Measurements from ENCODE around the gene SLC12A8.

Gene SLC12A8

DNA sequence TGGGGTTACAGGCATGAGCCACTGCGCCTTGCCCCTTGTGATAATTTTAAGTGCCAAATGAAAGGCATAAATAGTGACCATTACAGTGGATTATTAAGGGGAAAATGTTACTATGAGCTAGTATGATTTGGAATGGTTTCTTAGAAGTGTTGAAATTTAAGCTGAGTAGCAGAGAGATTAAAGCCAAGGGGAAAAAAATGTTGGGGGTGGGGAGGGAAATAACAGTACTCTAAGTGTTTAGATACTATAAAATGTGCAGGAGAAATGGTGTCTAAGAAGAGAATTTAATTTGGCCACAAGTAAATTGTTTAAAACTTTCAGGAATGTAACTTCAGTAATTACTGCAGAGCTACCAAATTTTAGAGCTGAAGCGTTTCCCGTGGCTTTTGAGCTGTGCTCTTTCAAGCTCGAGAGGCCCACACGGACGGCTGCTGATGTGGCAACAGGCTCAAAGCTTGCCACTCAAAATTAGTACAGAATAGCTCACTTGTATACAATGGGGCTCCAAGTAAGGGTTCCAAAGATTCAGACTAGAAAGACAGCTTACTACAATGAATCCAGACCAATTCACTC is 23.9 kb upstream of the SLC12A8 start:
- Histone ChIP-seq H4K20me1 (ENCODE audit: insufficient read depth, low read length, poor library complexity, severe bottlenecking) (no peaks in the 10 kb centered on the region), H3K4me1 (ENCODE audit: insufficient read depth, low read length, poor library complexity, severe bottlenecking) (no peaks in the 10 kb centered on the region), H3K27me3 (ENCODE audit: insufficient read depth, low read length, poor library complexity, severe bottlenecking) (no peaks in the 10 kb centered on the region), H2AFZ (ENCODE audit: low read length) (no peak overlapping the region), H3F3A (ENCODE audit: low read depth) (no peaks in the 10 kb centered on the region), H3K4me2 (ENCODE audit: low read depth, low read length, poor library complexity, severe bottlenecking) (no peak overlapping the region), H3K36me3 (ENCODE audit: insufficient read depth, low read length) (peaks cover 22% of the 10 kb centered on the region; the same call in 1 of the 2 replicates), H3K9me3 (ENCODE audit: insufficient read depth, low read depth, low read length) (no peaks in the 10 kb centered on the region), H3K79me2 (ENCODE audit: insufficient read depth, low read length) (no peaks in the 10 kb centered on the region), H3K9me2 (replicated peaks; ENCODE audit: low read depth, low read length) (no peaks in the 10 kb centered on the region), H3K9ac (ENCODE audit: low read depth, low read length, poor library complexity, severe bottlenecking) (no peak overlapping the region), H3K4me3 (ENCODE audit: low read length, poor library complexity, severe bottlenecking) (no peak overlapping the region)
- TF ChIP-seq, protein P1, sequence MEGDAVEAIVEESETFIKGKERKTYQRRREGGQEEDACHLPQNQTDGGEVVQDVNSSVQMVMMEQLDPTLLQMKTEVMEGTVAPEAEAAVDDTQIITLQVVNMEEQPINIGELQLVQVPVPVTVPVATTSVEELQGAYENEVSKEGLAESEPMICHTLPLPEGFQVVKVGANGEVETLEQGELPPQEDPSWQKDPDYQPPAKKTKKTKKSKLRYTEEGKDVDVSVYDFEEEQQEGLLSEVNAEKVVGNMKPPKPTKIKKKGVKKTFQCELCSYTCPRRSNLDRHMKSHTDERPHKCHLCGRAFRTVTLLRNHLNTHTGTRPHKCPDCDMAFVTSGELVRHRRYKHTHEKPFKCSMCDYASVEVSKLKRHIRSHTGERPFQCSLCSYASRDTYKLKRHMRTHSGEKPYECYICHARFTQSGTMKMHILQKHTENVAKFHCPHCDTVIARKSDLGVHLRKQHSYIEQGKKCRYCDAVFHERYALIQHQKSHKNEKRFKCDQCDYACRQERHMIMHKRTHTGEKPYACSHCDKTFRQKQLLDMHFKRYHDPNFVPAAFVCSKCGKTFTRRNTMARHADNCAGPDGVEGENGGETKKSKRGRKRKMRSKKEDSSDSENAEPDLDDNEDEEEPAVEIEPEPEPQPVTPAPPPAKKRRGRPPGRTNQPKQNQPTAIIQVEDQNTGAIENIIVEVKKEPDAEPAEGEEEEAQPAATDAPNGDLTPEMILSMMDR (conservative IDR thresholded peaks at IDR 0.05; ENCODE audit: low read length), result no peak
- no peak for TF ChIP-seq EZH2phosphoT487 (IDR thresholded peaks at IDR 0.05; ENCODE audit: borderline replicate concordance)

DNA sequence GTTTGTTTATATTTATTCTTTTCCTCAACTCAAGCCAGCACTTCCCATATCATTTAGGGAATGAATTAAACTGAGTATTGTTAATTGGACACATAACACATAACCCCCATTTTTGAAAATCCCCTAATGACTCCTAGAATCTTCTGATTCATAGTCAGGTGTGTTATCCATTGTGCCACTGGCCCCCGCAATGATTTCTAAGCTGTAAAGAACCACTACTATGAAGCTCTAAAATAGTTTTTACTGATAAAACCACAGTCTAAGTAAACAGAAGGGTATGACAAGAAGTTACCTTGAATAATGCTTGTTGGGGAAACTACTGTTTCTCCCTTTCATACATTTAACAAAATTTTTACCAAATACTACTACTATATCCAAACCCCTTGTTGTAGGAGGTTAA is 22.3 kb upstream of the SLC12A8 start:
- Histone ChIP-seq H3K36me3 (ENCODE audit: insufficient read depth, low read length) (peaks cover 24% of the 10 kb centered on the region; the same call in 1 of the 2 replicates), H3K27me3 (ENCODE audit: insufficient read depth, low read length, poor library complexity, severe bottlenecking) (no peaks in the 10 kb centered on the region), H4K20me1 (ENCODE audit: insufficient read depth, low read length, poor library complexity, severe bottlenecking) (no peaks in the 10 kb centered on the region), H3K4me3 (ENCODE audit: low read length, poor library complexity, severe bottlenecking) (no peak overlapping the region), H2AFZ (ENCODE audit: low read length) (no peak overlapping the region), H3K4me1 (ENCODE audit: insufficient read depth, low read length, poor library complexity, severe bottlenecking) (no peaks in the 10 kb centered on the region), H3K9me2 (replicated peaks; ENCODE audit: low read depth, low read length) (no peaks in the 10 kb centered on the region), H3K9me3 (ENCODE audit: insufficient read depth, low read depth, low read length) (no peaks in the 10 kb centered on the region), H3K9ac (ENCODE audit: low read depth, low read length, poor library complexity, severe bottlenecking) (no peak overlapping the region), H3F3A (ENCODE audit: low read depth) (no peaks in the 10 kb centered on the region), H3K4me2 (ENCODE audit: low read depth, low read length, poor library complexity, severe bottlenecking) (no peak overlapping the region), H3K79me2 (ENCODE audit: insufficient read depth, low read length) (no peaks in the 10 kb centered on the region)
- TF ChIP-seq, protein P1 (conservative IDR thresholded peaks at IDR 0.05; ENCODE audit: low read length), result no peak

DNA sequence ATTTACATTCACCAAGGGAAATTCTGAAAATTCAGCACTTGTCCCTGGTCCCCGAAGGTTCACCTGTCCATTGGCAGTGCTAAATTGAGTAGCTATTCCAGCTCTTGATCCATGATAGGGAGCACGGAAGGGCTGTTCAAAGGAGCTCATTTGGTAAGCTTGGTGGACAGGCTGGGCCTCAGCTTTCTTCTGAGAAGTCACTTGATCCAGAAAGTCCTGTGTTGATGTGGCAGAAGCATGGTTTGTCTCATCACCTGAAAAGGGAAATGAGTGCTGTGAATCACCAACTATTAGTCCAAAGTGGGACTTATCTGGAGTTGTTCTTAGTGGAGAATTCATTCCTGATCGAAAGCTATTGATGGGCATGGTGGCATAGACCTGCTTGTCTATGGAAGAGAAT is 19.9 kb upstream of the SLC12A8 start:
- Histone ChIP-seq H2AFZ (ENCODE audit: low read length) (no peak overlapping the region), H3F3A (ENCODE audit: low read depth) (no peaks in the 10 kb centered on the region), H3K9ac (ENCODE audit: low read depth, low read length, poor library complexity, severe bottlenecking) (no peak overlapping the region), H3K27me3 (ENCODE audit: insufficient read depth, low read length, poor library complexity, severe bottlenecking) (no peaks in the 10 kb centered on the region), H3K4me2 (ENCODE audit: low read depth, low read length, poor library complexity, severe bottlenecking) (no peak overlapping the region), H3K36me3 (ENCODE audit: insufficient read depth, low read length) (peaks cover 31% of the 10 kb centered on the region; the same call in 1 of the 2 replicates), H3K4me3 (ENCODE audit: low read length, poor library complexity, severe bottlenecking) (no peak overlapping the region), H3K9me2 (replicated peaks; ENCODE audit: low read depth, low read length) (no peaks in the 10 kb centered on the region), H3K4me1 (ENCODE audit: insufficient read depth, low read length, poor library complexity, severe bottlenecking) (no peaks in the 10 kb centered on the region), H4K20me1 (ENCODE audit: insufficient read depth, low read length, poor library complexity, severe bottlenecking) (no peaks in the 10 kb centered on the region), H3K79me2 (ENCODE audit: insufficient read depth, low read length) (no peaks in the 10 kb centered on the region), H3K9me3 (ENCODE audit: insufficient read depth, low read depth, low read length) (no peaks in the 10 kb centered on the region)
- TF ChIP-seq, protein P1 (conservative IDR thresholded peaks at IDR 0.05; ENCODE audit: low read length), result no peak
- TF ChIP-seq EZH2phosphoT487 (IDR thresholded peaks at IDR 0.05; ENCODE audit: borderline replicate concordance), result no peak

All from Loucy (cell line).